Measurements from ENCODE around the gene WASF1.

DNA sequence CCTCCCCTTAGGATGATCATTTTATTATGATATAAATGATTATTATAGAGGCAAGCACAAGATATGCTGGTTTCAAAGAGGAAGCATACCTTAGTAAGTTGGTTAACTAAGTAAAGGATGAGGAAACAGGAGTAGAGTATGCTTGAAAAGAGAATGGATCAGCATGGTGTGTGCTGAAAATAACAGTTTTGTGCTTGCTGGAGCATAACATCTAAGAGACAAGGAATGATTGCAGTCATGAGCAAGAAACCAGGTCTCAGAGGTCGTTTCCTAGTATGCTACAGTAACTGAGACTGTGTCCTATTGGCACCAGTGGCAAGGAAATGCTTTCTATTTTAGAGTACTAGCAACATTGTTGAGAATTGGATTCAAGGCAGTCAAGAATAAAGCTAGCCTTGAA lies 34.9 kb upstream of the WASF1 start:
- TF ChIP-seq, protein P1, sequence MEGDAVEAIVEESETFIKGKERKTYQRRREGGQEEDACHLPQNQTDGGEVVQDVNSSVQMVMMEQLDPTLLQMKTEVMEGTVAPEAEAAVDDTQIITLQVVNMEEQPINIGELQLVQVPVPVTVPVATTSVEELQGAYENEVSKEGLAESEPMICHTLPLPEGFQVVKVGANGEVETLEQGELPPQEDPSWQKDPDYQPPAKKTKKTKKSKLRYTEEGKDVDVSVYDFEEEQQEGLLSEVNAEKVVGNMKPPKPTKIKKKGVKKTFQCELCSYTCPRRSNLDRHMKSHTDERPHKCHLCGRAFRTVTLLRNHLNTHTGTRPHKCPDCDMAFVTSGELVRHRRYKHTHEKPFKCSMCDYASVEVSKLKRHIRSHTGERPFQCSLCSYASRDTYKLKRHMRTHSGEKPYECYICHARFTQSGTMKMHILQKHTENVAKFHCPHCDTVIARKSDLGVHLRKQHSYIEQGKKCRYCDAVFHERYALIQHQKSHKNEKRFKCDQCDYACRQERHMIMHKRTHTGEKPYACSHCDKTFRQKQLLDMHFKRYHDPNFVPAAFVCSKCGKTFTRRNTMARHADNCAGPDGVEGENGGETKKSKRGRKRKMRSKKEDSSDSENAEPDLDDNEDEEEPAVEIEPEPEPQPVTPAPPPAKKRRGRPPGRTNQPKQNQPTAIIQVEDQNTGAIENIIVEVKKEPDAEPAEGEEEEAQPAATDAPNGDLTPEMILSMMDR (IDR thresholded peaks at IDR 0.05) = no peak
- TF ChIP-seq POLR2A (IDR thresholded peaks at IDR 0.05) = no peak

Data from Peyer's patch (tissue), 4 donors.